Psoas muscle (tissue), 8 donors: ENCODE measurements around the gene USF2. TPM values are rescaled to one million over a fixed set of nuclear protein-coding genes. Genes with fewer than 3 reads are reported as not detected.

ENCODE experiments used
- ATAC-seq, 4 donors: fragments of 200-7000 bp; cut with Tn5 transposase; one replicate each; pipeline ENCODE4 v1.9.1; 2020; ENCODE audit warnings: moderate library complexity in 3 of 4, mild to moderate bottlenecking in 2 of 4
- DNase-seq, 2 donors: peaks; one replicate each; pipeline ENCODE4 v3.0.0-alpha.2; 2020
- H3K27ac ChIP-seq: fragments of 200-600 bp; one replicate; pipeline ENCODE4 v1.8.0; 2022
- H3K27me3 ChIP-seq, 3 donors: fragments of 200-600 bp in 1 of 3; one replicate each; pipeline versions ENCODE4 v1.6.1 to v1.8.0; 2013 to 2022; ENCODE audit warnings: low read length in 2 of 3, mild to moderate bottlenecking in 2 of 3, moderate library complexity in 1 of 3; ENCODE audit not compliant: insufficient read depth in 3 of 3
- H3K36me3 ChIP-seq, 2 donors: fragments of 200-600 bp in 1 of 2; one replicate each; pipeline versions ENCODE4 v1.6.1 to v1.8.0; 2013 to 2022; ENCODE audit warnings: low read depth in 1 of 2, mild to moderate bottlenecking in 1 of 2, moderate library complexity in 1 of 2; ENCODE audit not compliant: insufficient read depth in 1 of 2
- H3K4me1 ChIP-seq: fragments of 200-600 bp; one replicate; pipeline ENCODE4 v1.8.0; 2022
- H3K4me3 ChIP-seq: fragments of 200-600 bp; one replicate; pipeline ENCODE4 v1.8.0; 2022; ENCODE audit warnings: mild to moderate bottlenecking
- H3K9me3 ChIP-seq: fragments of 200-600 bp; one replicate; pipeline ENCODE4 v1.8.0; 2022
- WGBS, 3 donors: extraction: QIAGEN DNeasy Blood & Tissue Kit; methylation state at CpG; one replicate each; pipeline versions ENCODE4 v1.1.6 to v1.1.7; 2013; 5-methylcytosine and 5-hydroxymethylcytosine counted together
- intact Hi-C, 2 donors: fragments of 100-400 bp; cut with DNase I; formaldehyde crosslinking; loops; one replicate each; pipeline versions ENCODE4 v1.11.0 to v1.14.2; 2022
- polyA plus RNA-seq, 3 donors: library from polyadenylated mRNA; stranded (reverse); fragments of 200-250 nt; gene quantifications; one replicate each; pipeline ENCODE4 v1.2.3, GENCODE V29; 2013
- total RNA-seq, 4 donors: library from RNA; stranded (reverse); fragmentation: NEBNext Ultra II Directional in 2 of 4; extraction: Animal tissue kit (Norgen Biotek cat#: 25700) in 2 of 4; gene quantifications; one replicate each; pipeline versions ENCODE4 v1.2.1 to v1.2.4, GENCODE V29; 2021 to 2023
- TF ChIP-seq, protein P1 (sequence below): fragments of 200-600 bp; IDR thresholded peaks from one replicate; pipeline ENCODE4 v1.8.0; 2022; ENCODE audit warnings: antibody characterized with exemption
- donor health status: healthy with polysubstance abuse.
- donor health status: DM: no; HTN: no; CAD: no; lungs with moderate emphysema.
- donor health status: Bipolar disorder and iron deficiency.
- donor health status: healthy.
- donor health status: DM: yes; HTN: yes; CAD: no.
- donor health status: DM: no; HTN: no; CAD: no.
- donor health status: DM: no; HTN: no; CAD: no.
- donor health status: DM: yes; HTN: yes; CAD: no.

The USF2 gene
- total and polyA plus RNA-seq, 7 donors, result 94.4 to 196 (median 179) TPM

DNA sequence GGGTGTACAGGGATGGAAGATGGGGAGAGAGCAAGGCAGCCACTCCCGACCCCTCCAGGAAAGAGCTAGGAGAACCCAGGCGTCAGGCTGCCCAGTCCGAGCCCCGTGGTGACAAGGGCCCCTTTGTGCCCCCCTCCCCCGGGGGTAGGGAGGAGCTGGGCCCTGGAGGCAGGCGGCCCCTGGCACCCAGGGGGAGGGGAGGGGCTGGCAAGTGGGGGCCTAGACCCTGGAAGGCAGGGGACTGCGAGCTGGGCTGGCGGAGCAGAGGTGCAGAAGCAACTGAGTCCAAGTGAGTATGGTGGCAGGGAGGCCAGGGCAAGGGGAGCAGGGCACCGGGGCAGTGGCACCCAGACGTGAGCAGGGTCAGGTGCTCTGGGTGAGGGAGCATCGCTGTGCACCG lies 23.2 kb downstream of the USF2 start, which contains the start of gene MAG:
Gene MAG, plus strand, starts transcription at position 246 of the 400 bp plus-strand sequence. CDS start 3,248 bp downstream, outside the sequence.
- no peak within 1 kb of the TSS for H3K27ac ChIP-seq
- ATAC-seq, result no peak
- no peaks in the 10 kb centered on the region for H3K9me3 ChIP-seq
- peaks cover 0 to 19% (median 0%) of the 10 kb centered on the region in 3 donors for H3K27me3 ChIP-seq
- no peak for DNase-seq
- WGBS, 3 donors, result 60 to 65% (median 64%) methylated on average over 10 to 12 of the region's 12 CpGs
- TF ChIP-seq, protein P1, sequence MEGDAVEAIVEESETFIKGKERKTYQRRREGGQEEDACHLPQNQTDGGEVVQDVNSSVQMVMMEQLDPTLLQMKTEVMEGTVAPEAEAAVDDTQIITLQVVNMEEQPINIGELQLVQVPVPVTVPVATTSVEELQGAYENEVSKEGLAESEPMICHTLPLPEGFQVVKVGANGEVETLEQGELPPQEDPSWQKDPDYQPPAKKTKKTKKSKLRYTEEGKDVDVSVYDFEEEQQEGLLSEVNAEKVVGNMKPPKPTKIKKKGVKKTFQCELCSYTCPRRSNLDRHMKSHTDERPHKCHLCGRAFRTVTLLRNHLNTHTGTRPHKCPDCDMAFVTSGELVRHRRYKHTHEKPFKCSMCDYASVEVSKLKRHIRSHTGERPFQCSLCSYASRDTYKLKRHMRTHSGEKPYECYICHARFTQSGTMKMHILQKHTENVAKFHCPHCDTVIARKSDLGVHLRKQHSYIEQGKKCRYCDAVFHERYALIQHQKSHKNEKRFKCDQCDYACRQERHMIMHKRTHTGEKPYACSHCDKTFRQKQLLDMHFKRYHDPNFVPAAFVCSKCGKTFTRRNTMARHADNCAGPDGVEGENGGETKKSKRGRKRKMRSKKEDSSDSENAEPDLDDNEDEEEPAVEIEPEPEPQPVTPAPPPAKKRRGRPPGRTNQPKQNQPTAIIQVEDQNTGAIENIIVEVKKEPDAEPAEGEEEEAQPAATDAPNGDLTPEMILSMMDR, result no peak
- H3K4me1 ChIP-seq, result no peaks in the 10 kb centered on the region
- no peak within 1 kb of the TSS for H3K4me3 ChIP-seq
- intact Hi-C loops, result no loop called here
- no peaks in the 10 kb centered on the region for H3K36me3 ChIP-seq

DNA sequence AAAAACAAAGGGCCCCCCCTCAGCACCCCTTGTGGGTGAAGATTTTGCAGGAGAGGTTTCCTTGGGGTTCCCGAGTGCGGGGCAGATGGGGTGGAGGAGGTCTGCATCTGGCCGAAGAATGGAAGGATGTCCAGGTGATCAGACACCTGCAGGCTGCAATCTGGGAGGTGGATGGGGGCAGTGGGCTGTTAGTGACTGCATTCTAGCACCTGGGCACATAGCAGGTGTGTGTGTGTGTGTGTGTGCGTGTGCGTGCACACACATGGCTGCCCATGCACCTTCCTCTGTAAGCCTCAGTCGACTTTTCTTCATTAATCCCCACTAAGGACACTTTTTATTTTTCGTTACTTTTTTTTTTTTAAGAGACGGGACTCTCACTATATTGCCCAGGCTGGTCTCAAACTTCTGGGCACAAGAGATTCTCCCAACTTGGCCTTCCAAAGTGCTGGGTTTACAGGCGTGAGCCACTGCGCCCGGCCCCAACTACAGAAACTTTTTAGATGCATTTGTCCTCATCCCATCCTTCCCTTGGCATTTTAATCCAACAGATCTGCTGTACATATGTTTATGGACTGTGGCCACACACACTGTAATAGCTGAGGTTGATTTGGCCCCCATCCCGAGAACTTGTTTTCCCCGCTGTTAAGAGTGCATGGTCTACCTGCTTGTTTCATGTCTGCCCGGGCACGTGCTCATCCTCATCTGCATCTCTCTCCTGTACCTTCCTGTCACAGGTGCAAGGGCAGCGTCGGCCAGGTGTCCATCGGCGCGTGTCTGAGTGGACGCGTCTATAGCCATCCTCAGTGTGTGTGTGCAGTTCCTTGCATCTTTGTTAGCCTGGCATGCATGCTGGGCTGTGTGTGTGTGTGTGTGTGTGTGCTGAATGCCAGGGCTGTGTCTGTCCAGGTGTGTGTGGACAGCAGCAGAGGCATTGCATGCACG lies 23.9 kb downstream of the USF2 start:
- DNase-seq, result no peak
- intact Hi-C loops, result no loop called here
- H3K27me3 ChIP-seq, result peaks cover 0 to 19% (median 0%) of the 10 kb centered on the region in 3 donors
- H3K4me1 ChIP-seq, result no peaks in the 10 kb centered on the region
- H3K27ac ChIP-seq, result no peak overlapping the region
- no peak overlapping the region for H3K4me3 ChIP-seq
- ATAC-seq, result no peak
- TF ChIP-seq, protein P1, result no peak
- H3K36me3 ChIP-seq, result no peaks in the 10 kb centered on the region
- WGBS, 3 donors, result 61 to 69% (median 62%) methylated on average over 23 of the region's 23 CpGs
- H3K9me3 ChIP-seq, result no peaks in the 10 kb centered on the region

DNA sequence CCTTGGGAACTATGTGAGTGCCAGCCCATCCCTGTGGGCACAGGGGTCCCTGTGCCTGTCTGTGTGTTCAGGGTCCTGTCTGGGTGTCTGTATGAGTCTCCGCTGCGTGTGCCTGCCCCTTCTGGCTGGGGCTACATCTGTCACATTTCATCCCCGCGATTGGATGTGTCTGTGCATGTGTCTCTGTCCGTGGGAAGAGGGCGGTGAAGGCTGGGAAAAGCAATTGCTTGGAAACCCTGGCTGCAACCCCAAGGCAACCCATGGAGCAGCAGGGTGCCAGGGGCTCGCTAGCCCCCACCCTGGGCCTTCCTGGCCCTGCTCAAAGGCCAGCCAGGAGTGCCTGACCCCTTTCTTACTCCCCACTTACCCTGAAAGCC lies 24.6 kb downstream of the USF2 start:
- intact Hi-C loops, result no loop called here
- Histone ChIP-seq H3K4me3 (no peak overlapping the region), H3K4me1 (no peaks in the 10 kb centered on the region), H3K27ac (no peak overlapping the region), H3K9me3 (no peaks in the 10 kb centered on the region), H3K27me3 (peaks cover 0 to 19% (median 3%) of the 10 kb centered on the region in 3 donors), H3K36me3 (no peaks in the 10 kb centered on the region)
- ATAC-seq (no peak), DNase-seq (no peak)
- TF ChIP-seq, protein P1, result no peak
- WGBS, 3 donors, result 11 to 13% (median 13%) methylated on average over 7 of the region's 7 CpGs

DNA sequence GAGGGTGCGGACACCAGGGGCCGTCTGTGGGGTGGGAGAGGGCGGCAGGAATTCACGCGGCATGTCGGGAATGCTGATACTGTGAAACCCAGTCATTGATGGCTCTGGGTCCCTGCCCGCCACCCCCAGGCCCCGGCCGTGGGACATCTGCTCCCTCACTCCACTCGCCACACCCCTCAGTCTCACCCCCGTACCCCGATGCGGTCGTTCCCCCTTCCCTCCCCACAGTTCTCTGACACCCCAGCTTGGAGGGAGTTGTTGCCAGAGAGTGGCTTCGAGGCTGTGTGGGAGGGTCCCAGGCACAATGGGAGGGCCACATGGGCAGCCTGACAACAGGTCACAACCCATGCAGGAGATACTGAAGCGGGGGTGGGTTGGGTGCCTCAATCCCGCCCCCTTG lies 25.0 kb downstream of the USF2 start:
- Histone ChIP-seq H3K4me1 (no peaks in the 10 kb centered on the region), H3K27ac (no peak overlapping the region), H3K27me3 (peaks cover 0 to 19% (median 4%) of the 10 kb centered on the region in 3 donors), H3K4me3 (no peak overlapping the region), H3K9me3 (no peaks in the 10 kb centered on the region), H3K36me3 (no peaks in the 10 kb centered on the region)
- ATAC-seq, result no peak
- no peak for DNase-seq
- TF ChIP-seq, protein P1, result no peak
- 21 to 31% (median 30%) methylated on average over 13 to 17 of the region's 17 CpGs for WGBS, 3 donors
- intact Hi-C loops, result no loop called here
